GM19324 (cell line): Measurements from ENCODE around the gene RREB1.

Source experiments
- ATAC-seq: cut with Tn5 transposase; IDR thresholded peaks from one replicate; pipeline ENCODE4 v1.9.1; 2021; ENCODE audit warnings: mild to moderate bottlenecking, moderate library complexity; ENCODE audit not compliant: unreplicated experiment, low FRiP score

The RREB1 gene

GRCh38 chr6:7216941-7217621, 109.3 kb downstream of the RREB1 start:
- ATAC-seq = no peak

- ATAC-seq = no peak
Observed at GRCh38 chr6:7218406-7218988, 110.7 kb downstream of the RREB1 start.

GRCh38 chr6:7219310-7219709, 111.5 kb downstream of the RREB1 start:
- no peak for ATAC-seq

GRCh38 chr6:7222197-7222596, 114.4 kb downstream of the RREB1 start:
- no peak for ATAC-seq

- ATAC-seq = no peak
Observed at GRCh38 chr6:7224731-7225130, 117.0 kb downstream of the RREB1 start.

- ATAC-seq = no peak
Observed at GRCh38 chr6:7228662-7229375, 121.1 kb downstream of the RREB1 start.

- no peak for ATAC-seq
Observed at GRCh38 chr6:7229376-7230326, 121.9 kb downstream of the RREB1 start.

GRCh38 chr6:7230327-7230691, 122.5 kb downstream of the RREB1 start:
- no peak for ATAC-seq

- ATAC-seq = no peak
Observed at GRCh38 chr6:7230956-7231713, 123.4 kb downstream of the RREB1 start.

GRCh38 chr6:7232351-7232750, 124.6 kb downstream of the RREB1 start:
- no peak for ATAC-seq

GRCh38 chr6:7234547-7234946, 126.8 kb downstream of the RREB1 start:
- ATAC-seq = no peak

GRCh38 chr6:7235712-7236305, 128.0 kb downstream of the RREB1 start:
- ATAC-seq = no peak

- no peak for ATAC-seq
Observed at GRCh38 chr6:7236306-7237209, 128.8 kb downstream of the RREB1 start.

- no peak for ATAC-seq
Observed at GRCh38 chr6:7237653-7238188, 130.0 kb downstream of the RREB1 start.

- ATAC-seq = no peak
Observed at GRCh38 chr6:7238526-7238899, 130.8 kb downstream of the RREB1 start.

- ATAC-seq = peak; percentile 43
Observed at GRCh38 chr6:7238900-7239589, 131.3 kb downstream of the RREB1 start.

- ATAC-seq = no peak
Observed at GRCh38 chr6:7239590-7239948, 131.8 kb downstream of the RREB1 start.

GRCh38 chr6:7240351-7240750, 132.6 kb downstream of the RREB1 start:
- ATAC-seq = no peak
